Mesenchymal stem cell (in vitro differentiated cells and primary cell): ENCODE results near the gene ZCWPW1.
"Not testable (repeated sequence)": the region's sequence is repeated elsewhere in the genome, so short reads cannot be mapped to it uniquely, and the experiment has no call there.

Experiments used
- DNase-seq: peaks from one replicate; pipeline ENCODE4 v3.0.0-alpha.2; 2013
- H2AFZ ChIP-seq: one replicate; pipeline ENCODE4 v1.6.1; 2013; ENCODE audit warnings: low read depth, mild to moderate bottlenecking, control low read depth, inconsistent platforms, low read length, moderate library complexity
- H2AK5ac ChIP-seq: 2 replicates; pipeline ENCODE4 v1.6.1; 2013; ENCODE audit warnings: low read length, moderate library complexity, mild to moderate bottlenecking, inconsistent platforms; ENCODE audit not compliant: severe bottlenecking
- H2BK120ac ChIP-seq: one replicate; pipeline ENCODE4 v1.6.1; 2013; ENCODE audit warnings: low read depth, mild to moderate bottlenecking, inconsistent platforms, low read length, moderate library complexity
- H2BK12ac ChIP-seq, 2 experiments: one replicate each; pipeline ENCODE4 v1.6.1; 2013; ENCODE audit warnings: inconsistent platforms in 2 of 2, low read length in 2 of 2, mild to moderate bottlenecking in 2 of 2, moderate library complexity in 2 of 2, control low read depth in 1 of 2
- H2BK15ac ChIP-seq: one replicate; pipeline ENCODE4 v1.6.1; 2013; ENCODE audit warnings: mild to moderate bottlenecking, low read depth, inconsistent platforms; ENCODE audit not compliant: poor library complexity, severe bottlenecking
- H2BK5ac ChIP-seq: 2 replicates; pipeline ENCODE4 v1.6.1; 2013; ENCODE audit warnings: low read depth, mild to moderate bottlenecking, low read length, control low read depth, inconsistent platforms; ENCODE audit not compliant: poor library complexity, severe bottlenecking
- H3K14ac ChIP-seq, 2 experiments: one replicate each; pipeline ENCODE4 v1.6.1; 2013; ENCODE audit warnings: inconsistent platforms in 2 of 2, low read length in 2 of 2, control low read depth in 1 of 2, mild to moderate bottlenecking in 1 of 2, moderate library complexity in 1 of 2
- H3K18ac ChIP-seq, 2 experiments: one replicate each; pipeline ENCODE4 v1.6.1; 2013; ENCODE audit warnings: inconsistent platforms in 2 of 2, low read length in 2 of 2, control low read depth in 1 of 2, low read depth in 1 of 2, mild to moderate bottlenecking in 1 of 2
- H3K23ac ChIP-seq, 2 experiments: one replicate each; pipeline ENCODE4 v1.6.1; 2013; ENCODE audit warnings: inconsistent platforms in 2 of 2, low read length in 2 of 2, mild to moderate bottlenecking in 2 of 2, moderate library complexity in 2 of 2, control low read depth in 1 of 2
- H3K27ac ChIP-seq: 2 replicates; pipeline ENCODE4 v1.5.1; 2013; ENCODE audit warnings: mild to moderate bottlenecking, moderate library complexity, low read length, control low read depth, inconsistent platforms; ENCODE audit not compliant: poor library complexity, severe bottlenecking
- H3K27me3 ChIP-seq, 2 experiments: 2 replicates each; pipeline versions ENCODE4 v1.6.1 to v1.7.0; 2013; ENCODE audit warnings: low read length in 2 of 2, mild to moderate bottlenecking in 2 of 2, moderate library complexity in 2 of 2, control low read depth in 1 of 2, inconsistent platforms in 1 of 2; ENCODE audit not compliant: control insufficient read depth in 1 of 2, insufficient read depth in 1 of 2
- H3K36me3 ChIP-seq, 2 experiments: 2 replicates each; pipeline versions ENCODE4 v1.6.1 to v1.7.0; 2013; ENCODE audit warnings: low read length in 2 of 2, control low read depth in 1 of 2, inconsistent platforms in 1 of 2, low read depth in 1 of 2, mild to moderate bottlenecking in 1 of 2; ENCODE audit not compliant: insufficient read depth in 2 of 2, control insufficient read depth in 1 of 2
- H3K4ac ChIP-seq, 2 experiments: one replicate each; pipeline ENCODE4 v1.6.1; 2013; ENCODE audit warnings: inconsistent platforms in 2 of 2, low read length in 2 of 2, mild to moderate bottlenecking in 2 of 2, moderate library complexity in 2 of 2, control low read depth in 1 of 2, low read depth in 1 of 2
- H3K4me1 ChIP-seq: 2 replicates; pipeline ENCODE4 v1.6.1; 2013; ENCODE audit warnings: low read depth, low read length, control low read depth; ENCODE audit not compliant: control insufficient read depth, insufficient read depth
- H3K4me2 ChIP-seq: 2 replicates; pipeline ENCODE4 v1.6.1; 2013; ENCODE audit warnings: low read length, mild to moderate bottlenecking, inconsistent platforms; ENCODE audit not compliant: poor library complexity, severe bottlenecking
- H3K4me3 ChIP-seq, 2 experiments: 2 replicates each; pipeline versions ENCODE4 v1.5.1 to v1.7.0; 2013; ENCODE audit warnings: low read length in 2 of 2, mild to moderate bottlenecking in 2 of 2, control low read depth in 1 of 2, low read depth in 1 of 2; ENCODE audit not compliant: insufficient read depth in 1 of 2
- H3K79me1 ChIP-seq: replicated peaks from 2 replicates; pipeline ENCODE4 v1.6.1; 2013; ENCODE audit warnings: mild to moderate bottlenecking, control low read depth, low read length, inconsistent platforms; ENCODE audit not compliant: poor library complexity, severe bottlenecking
- H3K9ac ChIP-seq: 2 replicates; pipeline ENCODE4 v1.7.0; 2013; ENCODE audit warnings: mild to moderate bottlenecking, low read length, moderate library complexity
- H3K9me3 ChIP-seq: 2 replicates; pipeline ENCODE4 v1.7.0; 2013; ENCODE audit warnings: mild to moderate bottlenecking, low read length; ENCODE audit not compliant: control insufficient read depth
- H4K8ac ChIP-seq: one replicate; pipeline ENCODE4 v1.6.1; 2013; ENCODE audit warnings: inconsistent platforms, mild to moderate bottlenecking, low read length, moderate library complexity
- H4K91ac ChIP-seq: one replicate; pipeline ENCODE4 v1.6.1; 2013; ENCODE audit warnings: mild to moderate bottlenecking, low read length, inconsistent platforms
- WGBS: methylation state at CpG from one replicate; pipeline ENCODE4 v1.1.7; 2013; ENCODE audit warnings: mixed read lengths; 5-methylcytosine and 5-hydroxymethylcytosine counted together

Gene ZCWPW1

GRCh38 chr7:100365998-100366367 lies 62.5 kb downstream of the ZCWPW1 start:
- not testable (repeated sequence) for H2BK120ac ChIP-seq, H3K4me2 ChIP-seq, H3K27ac ChIP-seq, H2BK5ac ChIP-seq, H3K9me3 ChIP-seq, H3K27me3 ChIP-seq, DNase-seq, H3K4me1 ChIP-seq, H2BK12ac ChIP-seq, H3K79me1 ChIP-seq, H2AFZ ChIP-seq, H3K23ac ChIP-seq, H3K14ac ChIP-seq, H3K18ac ChIP-seq, H2BK15ac ChIP-seq, H3K9ac ChIP-seq, H3K4me3 ChIP-seq, H2AK5ac ChIP-seq, H3K4ac ChIP-seq, H4K91ac ChIP-seq
- peak overlapping the region; percentile 29 for H4K8ac ChIP-seq
- peaks cover 21 to 30% of the 10 kb centered on the region in 2 experiments for H3K36me3 ChIP-seq
- 100% methylated on average over 3 of the region's 7 CpGs for WGBS

- Histone ChIP-seq H2AFZ (no peak overlapping the region), H3K27ac (no peak overlapping the region), H4K8ac (no peak overlapping the region), H3K9ac (no peak overlapping the region), H3K14ac (no peak overlapping the region), H2BK12ac (no peak overlapping the region), H4K91ac (no peak overlapping the region), H3K36me3 (peaks cover 34 to 42% of the 10 kb centered on the region in 2 experiments), H3K79me1 (peaks cover 5% of the 10 kb centered on the region), H2BK120ac (no peak overlapping the region), H3K4me2 (no peak overlapping the region), H2BK15ac (no peak overlapping the region), H3K4ac (no peak overlapping the region), H3K27me3 (no peaks in the 10 kb centered on the region), H3K23ac (no peak overlapping the region), H3K4me3 (no peak overlapping the region), H2AK5ac (no peak overlapping the region), H3K9me3 (no peaks in the 10 kb centered on the region), H2BK5ac (no peak overlapping the region), H3K18ac (no peak overlapping the region), H3K4me1 (no peaks in the 10 kb centered on the region)
- no peak for DNase-seq
- 97% methylated on average over 6 of the region's 6 CpGs for WGBS
Observed at GRCh38 chr7:100364480-100364879, 64.0 kb downstream of the ZCWPW1 start.

DNA sequence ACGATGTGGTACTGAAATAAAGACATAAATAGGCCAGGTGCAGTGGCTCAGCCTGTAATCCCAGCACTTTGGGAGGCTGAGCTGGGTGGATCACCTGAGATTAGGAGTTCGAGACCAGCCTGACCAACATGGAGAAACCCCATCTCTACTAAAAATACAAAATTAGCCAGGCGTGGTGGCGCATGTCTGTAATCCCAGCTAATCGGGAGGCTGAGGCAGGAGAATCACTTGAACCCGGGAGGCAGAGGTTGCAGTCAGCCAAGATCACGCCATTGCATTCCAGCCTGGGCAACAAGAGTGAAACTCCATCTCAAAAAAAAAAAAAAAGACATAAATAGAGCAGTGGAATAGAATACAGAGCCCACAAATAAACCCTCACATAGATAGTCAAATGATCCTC lies 64.7 kb downstream of the ZCWPW1 start:
- H3K9me3 ChIP-seq, H2BK12ac ChIP-seq, H2BK5ac ChIP-seq, H3K4ac ChIP-seq, H2BK15ac ChIP-seq, H3K4me2 ChIP-seq, H3K27ac ChIP-seq, H3K23ac ChIP-seq, H3K4me1 ChIP-seq, H4K8ac ChIP-seq, H2AFZ ChIP-seq, H2BK120ac ChIP-seq, H3K14ac ChIP-seq, H3K27me3 ChIP-seq, H3K18ac ChIP-seq, H3K4me3 ChIP-seq, DNase-seq, H3K9ac ChIP-seq, H4K91ac ChIP-seq, H2AK5ac ChIP-seq: not testable (repeated sequence)
- WGBS: 100% methylated on average over 3 of the region's 7 CpGs
- Histone ChIP-seq H3K36me3 (peaks cover 41 to 49% of the 10 kb centered on the region in 2 experiments), H3K79me1 (peaks cover 10% of the 10 kb centered on the region)

DNA sequence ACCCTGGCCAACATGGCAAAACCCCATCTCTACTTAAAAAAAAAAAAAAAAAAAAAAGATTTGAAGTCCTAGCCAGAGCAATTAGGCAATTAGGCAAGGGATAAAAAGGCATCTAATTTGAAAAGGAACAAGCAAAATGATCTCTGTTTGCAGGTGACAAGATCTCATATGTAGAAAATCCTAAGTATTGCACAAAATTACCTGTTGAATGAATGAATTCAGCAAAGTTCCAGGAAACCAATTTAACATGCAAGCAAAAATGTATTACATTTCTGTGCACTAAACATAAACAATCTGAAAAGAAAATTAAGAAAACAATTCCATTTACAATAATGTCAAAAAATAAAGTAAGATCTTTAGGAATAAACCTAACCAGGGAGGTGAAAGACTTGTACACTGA lies 65.4 kb downstream of the ZCWPW1 start:
- H2BK15ac ChIP-seq: no peak overlapping the region
- no peak overlapping the region for H4K91ac ChIP-seq
- H2BK12ac ChIP-seq: no peak overlapping the region
- no peak overlapping the region for H3K4me3 ChIP-seq
- no peak overlapping the region for H4K8ac ChIP-seq
- H3K79me1 ChIP-seq: peaks cover 15% of the 10 kb centered on the region
- H3K9ac ChIP-seq: no peak overlapping the region
- no peaks in the 10 kb centered on the region for H3K9me3 ChIP-seq
- H3K36me3 ChIP-seq: peaks cover 47 to 50% of the 10 kb centered on the region in 2 experiments
- H2BK120ac ChIP-seq: no peak overlapping the region
- no peak overlapping the region for H3K4me2 ChIP-seq
- H3K27ac ChIP-seq: no peak overlapping the region
- H3K4ac ChIP-seq: no peak overlapping the region
- no peak overlapping the region for H3K18ac ChIP-seq
- no peak overlapping the region for H2BK5ac ChIP-seq
- no peak overlapping the region for H3K23ac ChIP-seq
- no peak overlapping the region for H3K14ac ChIP-seq
- H3K27me3 ChIP-seq: no peaks in the 10 kb centered on the region
- no peak overlapping the region for H2AFZ ChIP-seq
- H3K4me1 ChIP-seq: peaks cover 8% of the 10 kb centered on the region
- DNase-seq: no peak
- no peak overlapping the region for H2AK5ac ChIP-seq
